GM21447 (cell line): ENCODE measurements around the gene CD177.
"Not testable (repeated sequence)": the region's sequence is repeated elsewhere in the genome, so short reads cannot be mapped to it uniquely, and the experiment has no call there.

ENCODE experiments used
- ATAC-seq: cut with Tn5 transposase; IDR thresholded peaks from one replicate; pipeline ENCODE4 v1.9.1; 2021; ENCODE audit not compliant: unreplicated experiment

Gene CD177

DNA sequence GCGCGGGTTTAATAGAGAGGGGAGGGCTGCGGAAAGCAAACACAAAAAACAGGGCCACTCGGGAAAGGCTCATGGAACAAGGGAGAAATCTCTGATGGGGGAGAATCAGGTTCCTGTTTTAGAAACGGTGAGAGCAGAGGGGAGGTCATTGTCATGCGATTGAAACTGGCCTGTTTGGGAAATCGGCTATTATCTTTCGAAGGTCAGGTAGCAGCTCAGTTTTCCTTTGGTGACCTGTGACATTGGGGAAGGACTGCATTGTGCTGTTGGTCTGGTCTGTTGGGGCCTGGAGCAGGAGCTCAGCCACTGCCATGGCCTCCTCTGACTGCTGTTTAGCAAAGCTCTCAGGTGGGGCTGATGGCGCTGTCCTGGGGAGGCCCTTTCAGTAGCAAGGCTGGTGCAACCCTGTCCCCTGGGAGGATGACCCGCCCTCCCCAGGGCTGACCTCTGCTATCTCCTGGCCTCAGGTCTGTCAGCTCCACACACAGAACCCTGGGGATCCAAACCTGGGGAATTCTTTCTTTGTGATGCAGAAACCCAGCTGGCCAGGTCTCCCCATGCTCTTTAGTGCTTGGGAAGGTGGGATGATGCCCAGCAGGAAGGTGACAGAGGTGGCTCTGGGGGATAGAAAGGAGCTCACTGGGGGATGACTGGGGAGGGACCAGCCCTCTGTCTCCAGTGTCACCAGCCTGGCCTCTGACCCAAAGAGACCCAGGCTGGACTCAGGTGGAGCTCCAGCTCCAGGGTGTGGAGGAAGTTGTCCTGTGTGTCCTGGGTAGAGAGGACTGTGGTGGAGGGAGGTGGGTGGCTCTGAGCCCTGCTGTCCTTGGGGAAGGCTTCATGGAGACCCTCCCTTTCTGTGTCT is 21.2 kb upstream of the CD177 start:
- ATAC-seq = no peak

DNA sequence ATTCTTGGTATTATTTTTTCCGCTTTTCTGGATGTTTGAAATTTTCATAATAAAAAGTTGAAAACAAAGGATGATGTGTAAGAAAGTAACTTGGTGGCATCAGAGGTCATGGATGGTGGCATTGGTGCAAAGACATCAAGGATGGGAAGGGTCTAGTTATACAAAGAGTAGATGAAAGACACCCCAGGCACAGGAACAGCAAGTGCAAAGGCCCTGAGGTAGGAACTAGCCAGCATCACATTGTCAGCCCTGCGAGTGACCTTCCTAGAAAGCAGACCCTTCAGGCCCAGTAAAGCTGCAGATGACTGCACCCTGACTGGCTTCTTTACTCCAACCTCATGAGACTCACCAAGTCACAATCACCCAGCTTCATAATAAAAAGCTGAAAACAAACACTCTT is 17.0 kb upstream of the CD177 start:
- ATAC-seq = not testable (repeated sequence)

DNA sequence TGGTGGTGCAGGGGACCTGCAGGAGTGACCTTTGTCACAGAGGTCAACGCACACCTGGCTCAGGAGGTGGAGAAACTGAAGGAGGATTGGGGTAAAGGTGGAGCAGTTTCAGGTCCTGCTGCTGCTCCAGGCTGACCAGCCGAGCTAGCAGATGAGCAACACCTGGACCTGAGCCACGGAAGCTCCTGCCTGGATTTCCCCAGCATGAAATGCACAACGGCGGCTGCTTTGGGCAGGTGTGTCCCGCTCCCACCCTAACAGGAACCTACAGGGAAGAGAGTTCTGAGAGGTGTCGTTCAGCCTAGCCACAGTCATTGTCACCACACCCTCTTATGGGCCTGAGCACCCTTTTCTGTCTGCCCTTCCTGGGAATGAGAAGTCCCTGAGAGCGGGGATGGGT is 15.7 kb upstream of the CD177 start:
- no peak for ATAC-seq

DNA sequence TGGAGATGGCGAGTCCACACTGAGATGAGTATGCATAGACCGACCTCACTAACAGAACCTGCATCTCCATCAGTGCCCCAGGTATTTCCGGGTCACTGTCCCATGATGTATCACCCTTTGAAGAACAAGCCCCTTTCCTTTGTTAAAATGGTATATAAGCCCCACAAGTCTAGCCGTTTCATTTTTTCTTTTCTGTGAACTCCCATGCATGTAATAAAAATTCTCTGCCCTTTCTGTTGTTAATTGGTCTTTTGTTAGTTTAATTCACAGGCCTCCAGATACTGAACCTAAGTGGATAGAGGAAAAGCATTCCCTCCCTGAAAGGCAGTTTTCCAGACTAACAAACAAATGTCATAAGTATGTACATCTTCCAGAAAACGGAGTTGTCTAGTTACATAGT is 15.0 kb upstream of the CD177 start:
- no peak for ATAC-seq

DNA sequence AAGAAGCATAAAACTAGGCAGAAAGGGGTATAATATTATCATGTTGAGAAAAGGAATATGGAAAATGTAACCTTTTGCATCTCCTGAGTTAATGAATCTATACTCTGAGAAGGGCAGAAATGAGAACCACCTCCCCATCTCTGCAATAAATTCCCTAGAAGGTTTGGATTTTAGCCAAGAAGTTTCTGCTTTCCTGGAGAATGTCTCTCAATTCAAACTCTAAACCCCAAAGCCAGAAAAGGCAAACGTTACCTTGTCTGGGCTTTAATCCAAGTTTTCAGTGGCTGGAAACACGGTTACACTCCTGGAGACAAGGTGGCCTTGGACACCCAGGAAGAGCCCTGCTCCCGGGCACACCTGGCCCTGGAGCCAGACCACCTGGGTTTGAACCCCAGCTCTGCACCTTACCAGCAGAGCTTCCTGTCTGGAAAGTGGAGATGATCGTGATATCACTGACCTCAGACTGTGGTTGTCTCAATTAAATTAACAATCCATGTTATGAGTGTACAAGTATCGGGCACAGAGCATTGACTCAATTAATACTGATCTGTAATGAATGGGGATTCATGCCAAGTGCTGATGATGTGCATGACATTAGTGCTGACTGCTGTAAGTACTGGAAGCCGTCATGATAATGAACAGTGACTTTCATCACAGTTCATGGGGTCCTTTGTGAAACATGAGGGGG is 14.1 kb upstream of the CD177 start:
- ATAC-seq = not testable (repeated sequence)

DNA sequence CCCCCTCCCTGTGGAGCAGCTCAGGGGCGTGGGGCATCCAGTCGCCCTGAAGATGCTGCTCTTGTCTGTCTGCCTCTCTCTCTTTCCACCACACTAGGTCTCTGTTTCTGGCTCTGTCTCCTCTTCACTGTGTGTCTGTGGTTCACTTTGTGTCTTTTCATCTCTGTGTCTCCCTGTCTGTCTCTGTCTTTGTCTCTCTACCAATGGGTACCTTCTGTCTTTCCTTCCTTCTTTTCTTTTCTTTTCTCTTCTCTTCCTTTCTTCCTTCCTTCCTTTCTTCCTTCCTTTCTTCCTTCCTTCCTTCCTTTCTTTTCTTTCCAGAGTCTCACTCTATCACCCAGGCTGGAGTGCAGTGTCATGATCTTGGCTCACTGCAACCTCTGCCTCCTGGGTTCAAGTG is 13.4 kb upstream of the CD177 start:
- ATAC-seq = not testable (repeated sequence)

DNA sequence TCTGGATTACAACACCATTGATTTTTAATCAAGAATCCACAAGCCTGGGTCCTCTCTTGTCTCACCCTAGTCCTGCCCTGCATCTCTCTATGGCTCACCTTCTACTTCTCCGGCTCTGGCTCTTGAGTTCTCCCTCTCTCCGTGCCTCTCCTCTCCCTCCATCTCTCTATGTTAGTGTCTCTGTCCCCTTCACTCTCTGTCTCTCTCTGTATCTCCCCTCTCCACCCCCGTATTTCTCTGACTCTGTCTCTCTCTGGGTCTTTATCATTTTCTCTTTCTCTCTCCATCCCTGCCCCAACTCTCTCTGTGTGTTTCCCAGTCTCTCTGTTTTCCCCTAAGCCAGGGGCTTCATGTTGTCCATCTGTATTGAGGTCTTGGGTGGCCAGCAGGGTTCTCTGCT is 12.4 kb upstream of the CD177 start:
- ATAC-seq = not testable (repeated sequence)

DNA sequence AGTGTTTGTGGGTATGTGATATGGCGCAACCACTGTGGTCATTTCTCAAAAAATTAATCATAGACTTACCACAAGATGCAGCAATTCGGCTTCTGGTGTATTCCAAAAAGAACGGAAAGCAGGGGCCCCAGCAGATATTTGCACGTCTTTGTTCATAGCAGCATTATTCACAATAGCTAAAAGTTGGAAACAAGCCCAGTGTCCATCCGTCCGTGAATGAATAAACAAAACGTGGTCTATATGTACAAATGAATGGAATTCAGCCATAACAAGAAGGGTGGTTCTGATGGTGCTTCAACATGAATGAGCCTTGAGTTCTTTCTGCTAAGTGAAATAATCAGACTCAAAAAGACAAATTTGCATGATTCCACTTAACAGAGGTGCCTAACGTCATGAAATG is 11.4 kb upstream of the CD177 start:
- not testable (repeated sequence) for ATAC-seq

DNA sequence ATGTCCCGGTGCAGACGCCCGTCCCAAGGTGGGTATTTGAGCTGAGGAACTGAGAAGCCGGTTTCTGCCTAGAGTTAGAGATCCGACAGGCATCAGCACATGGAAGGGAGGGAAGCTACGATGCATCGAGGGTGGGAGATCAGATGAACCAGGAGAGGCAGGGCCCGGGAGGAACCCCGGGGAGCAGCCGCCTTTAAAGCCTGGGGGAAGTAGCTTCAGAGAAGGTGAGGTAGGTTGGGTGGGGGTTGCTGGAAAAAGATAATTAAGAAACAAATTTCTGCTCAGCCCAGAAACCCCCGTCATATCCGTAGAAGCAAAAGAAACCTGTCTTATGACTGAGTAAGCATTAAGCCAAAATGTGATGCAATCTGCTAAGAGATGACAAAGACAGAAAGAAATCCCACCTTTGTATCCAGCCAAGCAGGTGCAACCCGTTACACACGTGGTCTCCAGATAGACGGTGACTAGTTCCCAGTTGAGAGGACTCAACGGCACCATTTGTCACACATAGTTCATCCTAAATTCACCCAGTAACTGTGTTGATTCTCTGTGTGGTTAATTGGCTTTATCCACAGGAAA is 9.1 kb upstream of the CD177 start:
- not testable (repeated sequence) for ATAC-seq

DNA sequence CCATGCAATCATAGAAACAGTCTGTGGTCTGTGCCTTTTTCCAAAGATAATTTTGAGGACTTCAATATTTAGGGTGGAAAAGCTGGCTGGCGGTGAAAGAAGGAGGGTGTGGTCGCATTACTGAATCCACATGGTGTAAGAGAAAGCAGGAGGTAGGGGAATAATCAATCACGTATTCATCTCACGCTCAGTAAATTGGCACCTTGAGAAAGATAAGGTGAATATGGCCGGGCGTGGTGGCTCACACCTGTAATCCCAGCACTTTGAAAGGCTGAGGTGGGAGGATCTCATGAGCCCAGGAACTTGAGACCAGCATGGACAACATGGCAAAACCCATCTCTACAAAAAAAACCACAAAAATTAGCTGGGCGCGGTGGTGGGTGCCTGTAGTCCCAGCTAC is 3.7 kb upstream of the CD177 start:
- not testable (repeated sequence) for ATAC-seq

DNA sequence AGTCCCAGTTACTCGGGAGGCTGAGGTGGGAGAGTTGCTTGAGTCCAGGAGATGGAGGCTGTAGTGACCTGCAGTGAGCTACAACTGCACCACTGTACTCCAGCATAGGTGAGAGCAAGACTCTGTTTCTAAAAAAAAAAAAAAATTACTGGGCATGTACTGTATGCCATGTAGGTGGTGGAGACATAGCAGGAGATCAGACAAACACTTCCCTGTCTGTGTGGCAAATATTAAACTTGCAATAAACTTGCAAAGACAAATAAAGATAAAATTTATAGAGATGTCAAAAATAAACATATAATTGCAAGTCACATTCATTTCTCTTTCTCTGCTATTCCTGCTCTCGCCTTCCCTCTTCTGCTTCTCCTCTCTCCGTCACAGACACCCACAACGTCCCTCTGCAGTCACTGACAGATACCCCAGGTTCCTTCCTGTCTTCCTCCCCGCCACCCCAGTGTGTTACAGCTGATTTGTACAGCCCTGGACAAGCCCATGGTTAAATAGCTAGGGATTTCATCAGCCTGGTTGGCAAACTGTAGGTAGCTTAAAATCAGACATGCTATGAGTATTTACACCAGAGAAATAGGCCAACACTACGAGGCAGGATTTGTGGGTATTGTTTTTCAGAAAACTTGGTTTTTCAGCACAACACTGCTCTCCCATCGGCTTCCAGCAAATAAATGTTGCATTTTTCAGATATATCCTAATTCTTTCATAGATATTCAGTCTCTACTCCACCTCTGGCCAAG is 1.3 kb upstream of the CD177 start:
- no peak for ATAC-seq

DNA sequence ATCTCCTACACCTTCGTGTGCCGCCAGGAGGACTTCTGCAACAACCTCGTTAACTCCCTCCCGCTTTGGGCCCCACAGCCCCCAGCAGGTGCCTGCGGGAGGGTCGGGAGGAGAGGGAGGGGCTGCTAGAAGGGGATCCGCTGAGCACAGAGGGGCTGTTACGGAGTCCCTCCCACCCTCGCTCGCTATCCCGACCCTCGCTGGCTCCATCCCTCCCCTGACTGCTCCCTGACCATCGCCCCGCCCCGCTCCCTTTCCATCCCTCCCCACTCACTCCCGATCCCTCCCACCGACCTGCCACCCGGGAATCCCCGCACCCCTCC is 780 bp downstream of the CD177 start:
- no peak for ATAC-seq

DNA sequence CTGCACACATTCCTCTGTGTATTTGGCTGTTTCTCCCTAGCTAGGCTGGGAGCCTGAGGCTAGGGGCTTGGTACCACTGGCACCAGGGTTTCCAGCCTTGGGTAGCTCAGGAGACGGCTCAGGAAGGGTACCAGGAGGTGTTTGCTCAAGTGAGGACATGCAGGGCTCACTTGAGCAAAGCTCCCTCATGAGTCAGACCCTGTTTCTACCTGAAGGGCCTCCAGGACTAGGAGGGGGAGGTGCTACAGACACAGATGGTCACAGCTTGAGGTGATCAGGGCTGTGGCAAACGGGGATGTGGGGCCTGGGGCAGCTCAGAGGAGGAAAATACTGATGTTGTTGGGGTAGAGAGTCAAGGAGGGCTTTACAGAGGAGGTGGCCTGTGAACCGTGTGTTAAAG is 3.3 kb downstream of the CD177 start:
- not testable (repeated sequence) for ATAC-seq

DNA sequence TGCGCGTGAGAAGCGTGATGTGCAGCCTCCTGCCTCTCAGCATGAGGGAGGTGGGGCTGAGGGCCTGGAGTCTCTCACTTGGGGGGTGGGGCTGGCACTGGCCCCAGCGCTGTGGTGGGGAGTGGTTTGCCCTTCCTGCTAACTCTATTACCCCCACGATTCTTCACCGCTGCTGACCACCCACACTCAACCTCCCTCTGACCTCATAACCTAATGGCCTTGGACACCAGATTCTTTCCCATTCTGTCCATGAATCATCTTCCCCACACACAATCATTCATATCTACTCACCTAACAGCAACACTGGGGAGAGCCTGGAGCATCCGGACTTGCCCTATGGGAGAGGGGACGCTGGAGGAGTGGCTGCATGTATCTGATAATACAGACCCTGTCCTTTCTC is 8.7 kb downstream of the CD177 start:
- ATAC-seq = no peak

DNA sequence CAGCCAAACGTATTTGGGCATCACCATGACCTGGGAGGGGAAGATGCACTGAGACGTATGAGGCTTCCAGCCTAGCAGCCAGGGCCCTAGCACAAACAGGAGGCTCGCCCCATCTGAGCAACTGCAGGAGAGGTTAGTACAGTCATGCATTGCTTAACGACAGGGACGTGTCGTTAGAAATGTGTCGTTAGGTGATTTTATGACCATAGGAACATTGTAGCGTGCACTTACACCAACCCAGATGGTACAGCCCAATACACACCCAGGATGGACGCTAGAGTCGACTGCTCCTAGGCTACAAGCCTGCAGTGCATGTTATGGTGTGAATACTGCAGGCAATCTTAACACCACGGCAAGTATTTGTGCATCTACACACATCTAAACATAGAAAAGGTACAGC is 9.3 kb downstream of the CD177 start:
- ATAC-seq = no peak

DNA sequence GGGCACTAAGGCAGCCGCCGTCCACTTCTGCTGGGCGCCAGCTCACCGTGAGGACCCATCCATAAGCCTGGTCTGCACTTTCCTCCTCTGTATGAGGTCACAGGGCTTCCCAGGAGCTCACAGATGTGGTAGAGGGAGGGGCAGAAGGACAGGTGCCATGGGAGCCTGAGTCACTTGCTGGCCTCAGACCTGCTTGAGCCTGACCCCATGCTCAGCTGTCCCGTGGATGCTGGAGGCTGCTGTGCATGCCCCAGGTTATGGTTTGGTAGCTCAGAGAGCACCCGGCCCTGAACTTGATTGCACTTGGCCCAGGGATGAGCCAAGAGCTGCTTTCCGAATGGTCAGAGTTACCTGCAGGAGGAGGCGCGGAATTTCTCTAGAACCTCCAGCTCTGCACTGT is 12.2 kb downstream of the CD177 start:
- ATAC-seq = not testable (repeated sequence)

DNA sequence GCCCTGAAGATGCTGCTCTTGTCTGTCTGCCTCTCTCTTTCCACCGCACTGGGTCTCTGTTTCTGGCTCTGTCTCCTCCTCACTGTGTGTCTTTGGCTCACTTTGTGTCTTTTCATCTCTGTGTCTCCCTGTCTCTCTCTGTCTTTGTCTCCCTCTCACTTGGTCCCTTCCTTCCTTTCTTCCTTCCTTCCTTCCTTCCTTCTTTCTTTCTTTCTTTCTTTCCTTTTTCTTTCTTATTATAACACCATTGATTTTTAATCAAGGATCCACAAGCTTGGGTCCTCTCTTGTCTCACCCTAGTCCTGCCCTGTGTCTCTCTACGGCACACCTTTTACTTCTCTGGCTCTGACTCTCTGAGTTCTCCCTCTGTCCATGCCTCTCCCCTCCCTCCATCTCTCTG is 14.3 kb downstream of the CD177 start:
- no peak for ATAC-seq

DNA sequence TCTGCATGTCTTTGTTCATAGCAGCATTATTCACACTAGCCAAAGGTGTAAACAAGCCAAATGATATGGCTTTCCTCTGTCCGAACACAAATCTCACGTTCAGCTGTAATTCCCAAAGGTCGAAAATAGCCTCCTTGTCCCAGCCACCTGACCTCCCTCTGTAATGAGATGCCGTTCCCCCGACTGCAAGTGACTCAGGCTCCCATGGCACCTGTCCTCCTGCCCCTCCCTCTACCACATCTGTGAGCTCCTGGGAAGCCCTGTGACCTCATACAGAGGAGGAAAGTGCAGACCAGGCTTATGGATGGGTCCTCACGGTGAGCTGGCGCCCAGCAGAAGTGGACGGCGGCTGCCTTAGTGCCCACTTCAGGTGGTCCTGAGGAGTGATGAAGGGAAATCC is 15.4 kb downstream of the CD177 start:
- ATAC-seq = not testable (repeated sequence)

DNA sequence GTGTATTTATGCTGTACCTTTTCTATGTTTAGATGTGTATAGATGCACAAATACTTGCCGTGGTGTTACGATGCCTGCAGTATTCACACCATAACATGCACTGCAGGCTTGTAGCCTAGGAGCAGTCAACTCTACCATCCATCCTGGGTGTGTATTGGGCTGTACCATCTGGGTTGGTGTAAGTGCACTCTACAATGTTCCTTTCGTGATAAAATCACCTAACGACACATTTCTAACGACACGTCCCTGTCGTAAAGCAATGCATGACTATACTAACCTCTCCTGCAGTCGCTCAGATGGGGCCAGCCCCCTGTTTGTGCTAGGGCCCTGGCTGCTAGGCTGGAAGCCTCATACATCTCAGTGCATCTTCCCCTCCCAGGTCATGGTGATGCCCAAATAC is 18.4 kb downstream of the CD177 start:
- no peak for ATAC-seq

DNA sequence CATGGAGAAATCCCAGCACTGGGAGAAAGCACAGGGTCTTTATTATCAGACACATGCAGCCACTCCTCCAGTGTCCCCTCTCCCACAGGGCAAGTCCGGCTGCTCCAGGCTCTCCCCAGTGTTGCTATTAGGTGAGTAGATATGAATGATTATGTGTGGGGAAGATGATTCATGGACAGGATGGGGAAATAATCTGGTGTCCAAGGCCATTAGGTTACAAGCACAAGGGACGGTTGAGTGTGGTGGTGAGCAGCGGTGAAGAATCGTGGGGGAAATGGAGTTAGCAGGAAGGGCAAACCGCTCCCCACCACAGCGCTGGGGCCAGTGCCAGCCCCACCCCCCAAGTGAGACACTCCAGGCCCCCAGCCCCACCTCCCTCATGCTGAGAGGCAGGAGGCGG is 19.0 kb downstream of the CD177 start:
- ATAC-seq = no peak

DNA sequence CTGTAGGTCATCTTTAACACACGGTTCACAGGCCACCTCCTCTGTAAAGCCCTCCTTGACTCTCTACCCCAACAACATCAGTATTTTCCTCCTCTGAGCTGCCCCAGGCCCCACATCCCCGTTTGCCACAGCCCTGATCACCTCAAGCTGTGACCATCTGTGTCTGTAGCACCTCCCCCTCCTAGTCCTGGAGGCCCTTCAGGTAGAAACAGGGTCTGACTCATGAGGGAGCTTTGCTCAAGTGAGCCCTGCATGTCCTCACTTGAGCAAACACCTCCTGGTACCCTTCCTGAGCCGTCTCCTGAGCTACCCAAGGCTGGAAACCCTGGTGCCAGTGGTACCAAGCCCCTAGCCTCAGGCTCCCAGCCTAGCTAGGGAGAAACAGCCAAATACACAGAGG is 24.1 kb downstream of the CD177 start:
- ATAC-seq = not testable (repeated sequence)

DNA sequence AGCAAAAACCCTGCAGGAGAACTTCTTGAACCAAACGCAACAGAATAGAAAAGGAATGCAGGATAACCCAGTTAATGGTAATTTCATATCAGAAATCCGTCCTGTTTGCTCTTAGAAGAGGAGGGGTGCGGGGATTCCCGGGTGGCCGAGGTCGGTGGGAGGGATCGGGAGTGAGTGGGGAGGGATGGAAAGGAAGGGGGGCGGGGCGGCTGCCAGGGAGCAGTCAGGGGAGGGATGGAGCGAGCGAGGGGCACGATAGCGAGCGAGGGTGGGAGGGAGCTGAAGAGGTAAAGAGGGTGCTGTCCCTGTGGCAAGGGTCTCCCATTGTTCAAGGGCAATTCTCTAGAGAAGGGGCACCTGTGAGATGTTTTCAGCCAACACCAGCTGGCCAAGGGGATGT is 26.5 kb downstream of the CD177 start:
- ATAC-seq = no peak
